Osteoblast (primary cell): ENCODE results near the gene C9orf78. TPM values are rescaled to one million over a fixed set of nuclear protein-coding genes. Genes with fewer than 3 reads are reported as not detected.

ENCODE experiments used
- DNase-seq: peaks from one replicate; pipeline ENCODE4 v3.0.0; 2011; ENCODE audit warnings: low spot score, mixed read lengths; ENCODE audit not compliant: insufficient read length; ENCODE audit errors: missing footprints
- H2AFZ ChIP-seq: 2 replicates; pipeline ENCODE4 v1.6.0; 2011; ENCODE audit warnings: mild to moderate bottlenecking, low read length
- H3K27ac ChIP-seq: 2 replicates; pipeline ENCODE4 v1.5.1; 2011; ENCODE audit warnings: mild to moderate bottlenecking, low read depth, low read length, moderate library complexity
- H3K27me3 ChIP-seq: 2 replicates; pipeline ENCODE4 v1.6.0; 2012; ENCODE audit warnings: mild to moderate bottlenecking, control low read depth, inconsistent platforms, low read length, moderate library complexity; ENCODE audit not compliant: insufficient read depth
- H3K36me3 ChIP-seq: 2 replicates; pipeline ENCODE4 v1.5.1; 2011; ENCODE audit warnings: mild to moderate bottlenecking, low read length, control low read depth, moderate library complexity; ENCODE audit not compliant: insufficient read depth
- H3K4me1 ChIP-seq: 2 replicates; pipeline ENCODE4 v1.5.1; 2011; ENCODE audit warnings: mild to moderate bottlenecking, low read length, control low read depth, moderate library complexity; ENCODE audit not compliant: insufficient read depth
- H3K4me2 ChIP-seq: 2 replicates; pipeline ENCODE4 v1.6.0; 2011; ENCODE audit warnings: mild to moderate bottlenecking, low read length; ENCODE audit not compliant: insufficient read depth
- H3K4me3 ChIP-seq: fragments of 200-600 bp; sonication (generic); 3 replicates; pipeline ENCODE4 v1.5.1; 2012; ENCODE audit warnings: mild to moderate bottlenecking, low read length, inconsistent platforms; ENCODE audit not compliant: insufficient read depth
- H3K79me2 ChIP-seq: 2 replicates; pipeline ENCODE4 v1.6.0; 2012; ENCODE audit warnings: mild to moderate bottlenecking, low read length, control low read depth, inconsistent platforms; ENCODE audit not compliant: insufficient read depth
- H3K9me3 ChIP-seq: 2 replicates; pipeline ENCODE4 v1.5.1; 2011; ENCODE audit warnings: low read depth, low read length, control low read depth
- H4K20me1 ChIP-seq: 2 replicates; pipeline ENCODE4 v1.6.0; 2012; ENCODE audit warnings: mild to moderate bottlenecking, low read length, control low read depth; ENCODE audit not compliant: insufficient read depth
- CTCF ChIP-seq: IDR thresholded peaks from 2 replicates; pipeline ENCODE4 v1.5.1; 2011; ENCODE audit warnings: mild to moderate bottlenecking, low read depth, low read length, moderate library complexity; ENCODE audit errors: extremely low read depth
- total RNA-seq: library from RNA; depleted of rRNA; stranded (reverse); fragments of >200 nt; gene quantifications from 2 replicates; pipeline ENCODE4 v1.2.3, GENCODE V29; 2012

The C9orf78 gene
- total RNA-seq, 1 donor, result 30.8 TPM

GRCh38 chr9:129865668-129866320 lies 30.7 kb upstream of the C9orf78 start:
- no peak for DNase-seq
- TF ChIP-seq CTCF, result no peak

GRCh38 chr9:129864991-129865647 lies 30.0 kb upstream of the C9orf78 start:
- DNase-seq, result no peak
- no peaks in the 10 kb centered on the region for H4K20me1 ChIP-seq
- no peak overlapping the region for H3K27ac ChIP-seq
- TF ChIP-seq CTCF, result no peak
- H3K27me3 ChIP-seq, result no peaks in the 10 kb centered on the region
- H3K9me3 ChIP-seq, result no peaks in the 10 kb centered on the region
- no peaks in the 10 kb centered on the region for H3K79me2 ChIP-seq
- H3K4me3 ChIP-seq, result no peak overlapping the region
- no peak overlapping the region for H3K4me2 ChIP-seq
- H2AFZ ChIP-seq, result no peak overlapping the region
- H3K36me3 ChIP-seq, result peaks cover 41% of the 10 kb centered on the region
- no peaks in the 10 kb centered on the region for H3K4me1 ChIP-seq

More at GRCh38 chr9:129865668-129866320, 30.7 kb upstream of the C9orf78 start:
- Histone ChIP-seq H3K27ac (no peak overlapping the region), H3K36me3 (peaks cover 41% of the 10 kb centered on the region), H3K27me3 (no peaks in the 10 kb centered on the region), H3K4me2 (no peak overlapping the region), H3K4me1 (no peaks in the 10 kb centered on the region), H3K79me2 (no peaks in the 10 kb centered on the region), H4K20me1 (no peaks in the 10 kb centered on the region), H3K9me3 (no peaks in the 10 kb centered on the region), H2AFZ (no peak overlapping the region), H3K4me3 (no peak overlapping the region)

- Histone ChIP-seq H2AFZ (no peak overlapping the region), H3K4me1 (no peaks in the 10 kb centered on the region), H4K20me1 (peaks cover 3% of the 10 kb centered on the region), H3K27me3 (no peaks in the 10 kb centered on the region), H3K9me3 (no peaks in the 10 kb centered on the region), H3K36me3 (peaks cover 50% of the 10 kb centered on the region), H3K4me2 (no peak overlapping the region), H3K4me3 (no peak overlapping the region), H3K79me2 (no peaks in the 10 kb centered on the region), H3K27ac (no peak overlapping the region)
- no peak for TF ChIP-seq CTCF
- no peak for DNase-seq
Observed at GRCh38 chr9:129863059-129863690, 28.1 kb upstream of the C9orf78 start.

GRCh38 chr9:129861447-129861827 lies 26.4 kb upstream of the C9orf78 start:
- peaks cover 58% of the 10 kb centered on the region for H3K36me3 ChIP-seq
- no peak overlapping the region for H3K27ac ChIP-seq
- H4K20me1 ChIP-seq, result peaks cover 3% of the 10 kb centered on the region
- no peak overlapping the region for H3K4me2 ChIP-seq
- DNase-seq, result no peak
- TF ChIP-seq CTCF, result no peak
- no peak overlapping the region for H3K4me3 ChIP-seq
- no peaks in the 10 kb centered on the region for H3K79me2 ChIP-seq
- H3K4me1 ChIP-seq, result no peaks in the 10 kb centered on the region
- no peaks in the 10 kb centered on the region for H3K9me3 ChIP-seq
- no peaks in the 10 kb centered on the region for H3K27me3 ChIP-seq
- H2AFZ ChIP-seq, result no peak overlapping the region
